ENCODE results near the gene KRTDAP.

The KRTDAP gene

GRCh38 chr19:35461060-35461459, 29.2 kb downstream of the KRTDAP start:
- peaks cover 52% of the 10 kb centered on the region for H3K4me1 Mint-ChIP-seq
- H3K4me3 Mint-ChIP-seq, result peak overlapping the region; percentile 27
- no peaks in the 10 kb centered on the region for H3K36me3 Mint-ChIP-seq
- H3K9me3 Mint-ChIP-seq, result no peaks in the 10 kb centered on the region
- peak overlapping the region; percentile 22 for H3K27ac Mint-ChIP-seq
- no peak for DNase-seq (ENCODE audit: low spot score in 2 of 2)
- no peak for ATAC-seq (ENCODE audit: low read depth)
- no peaks in the 10 kb centered on the region for H3K27me3 Mint-ChIP-seq

GRCh38 chr19:35460608-35461007, 29.7 kb downstream of the KRTDAP start:
- Mint-ChIP-seq H3K4me1 (peaks cover 56% of the 10 kb centered on the region), H3K27me3 (no peaks in the 10 kb centered on the region), H3K9me3 (no peaks in the 10 kb centered on the region), H3K36me3 (no peaks in the 10 kb centered on the region), H3K27ac (peak overlapping the region; percentile 22), H3K4me3 (peak overlapping the region; percentile 27)
- DNase-seq (ENCODE audit: low spot score in 2 of 2), result no peak
- no peak for ATAC-seq (ENCODE audit: low read depth)

GRCh38 chr19:35459414-35460082, 30.7 kb downstream of the KRTDAP start:
- H3K9me3 Mint-ChIP-seq, result no peaks in the 10 kb centered on the region
- no peak for ATAC-seq (ENCODE audit: low read depth)
- H3K4me1 Mint-ChIP-seq, result peaks cover 57% of the 10 kb centered on the region
- H3K27ac Mint-ChIP-seq, result no peak overlapping the region
- H3K4me3 Mint-ChIP-seq, result peak overlapping the region; percentile 42
- DNase-seq (ENCODE audit: low spot score in 2 of 2), result no peak
- no peaks in the 10 kb centered on the region for H3K36me3 Mint-ChIP-seq
- no peaks in the 10 kb centered on the region for H3K27me3 Mint-ChIP-seq

GRCh38 chr19:35458731-35459391, 31.4 kb downstream of the KRTDAP start:
- DNase-seq (ENCODE audit: low spot score in 2 of 2) (peak; percentile 34 to 54), ATAC-seq (ENCODE audit: low read depth) (peak; percentile 70)
- peaks cover 54% of the 10 kb centered on the region for H3K4me1 Mint-ChIP-seq
- H3K27ac Mint-ChIP-seq, result no peak overlapping the region
- H3K27me3 Mint-ChIP-seq, result no peaks in the 10 kb centered on the region
- H3K9me3 Mint-ChIP-seq, result no peaks in the 10 kb centered on the region
- H3K4me3 Mint-ChIP-seq, result peak overlapping the region; percentile 42
- no peaks in the 10 kb centered on the region for H3K36me3 Mint-ChIP-seq

GRCh38 chr19:35458192-35458591, 32.1 kb downstream of the KRTDAP start:
- no peaks in the 10 kb centered on the region for H3K9me3 Mint-ChIP-seq
- H3K4me1 Mint-ChIP-seq, result peaks cover 50% of the 10 kb centered on the region
- no peaks in the 10 kb centered on the region for H3K27me3 Mint-ChIP-seq
- no peak overlapping the region for H3K27ac Mint-ChIP-seq
- ATAC-seq (ENCODE audit: low read depth) (no peak), DNase-seq (ENCODE audit: low spot score in 2 of 2) (no peak)
- no peak overlapping the region for H3K4me3 Mint-ChIP-seq
- H3K36me3 Mint-ChIP-seq, result no peaks in the 10 kb centered on the region

- ATAC-seq (ENCODE audit: low read depth) (peak; percentile 48), DNase-seq (ENCODE audit: low spot score in 2 of 2) (no peak)
- no peaks in the 10 kb centered on the region for H3K36me3 Mint-ChIP-seq
- no peak overlapping the region for H3K27ac Mint-ChIP-seq
- H3K4me1 Mint-ChIP-seq, result peaks cover 41% of the 10 kb centered on the region
- H3K9me3 Mint-ChIP-seq, result no peaks in the 10 kb centered on the region
- no peaks in the 10 kb centered on the region for H3K27me3 Mint-ChIP-seq
- H3K4me3 Mint-ChIP-seq, result no peak overlapping the region
These were observed 33.1 kb downstream of the KRTDAP start for GRCh38 chr19:35457173-35457572.

- no peak overlapping the region for H3K27ac Mint-ChIP-seq
- no peaks in the 10 kb centered on the region for H3K9me3 Mint-ChIP-seq
- H3K27me3 Mint-ChIP-seq, result no peaks in the 10 kb centered on the region
- DNase-seq (ENCODE audit: low spot score in 2 of 2) (no peak), ATAC-seq (ENCODE audit: low read depth) (no peak)
- H3K36me3 Mint-ChIP-seq, result no peaks in the 10 kb centered on the region
- no peak overlapping the region for H3K4me3 Mint-ChIP-seq
- H3K4me1 Mint-ChIP-seq, result peaks cover 45% of the 10 kb centered on the region
These were observed 34.6 kb downstream of the KRTDAP start for GRCh38 chr19:35455616-35456201.

GRCh38 chr19:35454663-35455062, 35.6 kb downstream of the KRTDAP start:
- no peaks in the 10 kb centered on the region for H3K27me3 Mint-ChIP-seq
- H3K36me3 Mint-ChIP-seq, result no peaks in the 10 kb centered on the region
- ATAC-seq (ENCODE audit: low read depth), result no peak
- no peak overlapping the region for H3K4me3 Mint-ChIP-seq
- DNase-seq (ENCODE audit: low spot score in 2 of 2), result no peak
- peaks cover 38% of the 10 kb centered on the region for H3K4me1 Mint-ChIP-seq
- H3K27ac Mint-ChIP-seq, result no peak overlapping the region
- no peaks in the 10 kb centered on the region for H3K9me3 Mint-ChIP-seq

GRCh38 chr19:35451338-35452096, 38.7 kb downstream of the KRTDAP start:
- Mint-ChIP-seq H3K36me3 (no peaks in the 10 kb centered on the region), H3K27me3 (peaks cover 2% of the 10 kb centered on the region), H3K4me3 (no peak overlapping the region), H3K9me3 (no peaks in the 10 kb centered on the region), H3K4me1 (peaks cover 22% of the 10 kb centered on the region), H3K27ac (no peak overlapping the region)
- no peak for ATAC-seq (ENCODE audit: low read depth)
- DNase-seq (ENCODE audit: low spot score in 2 of 2), result no peak

GRCh38 chr19:35449359-35450043, 40.8 kb downstream of the KRTDAP start:
- DNase-seq (ENCODE audit: low spot score in 2 of 2) (no peak), ATAC-seq (ENCODE audit: low read depth) (no peak)
- no peaks in the 10 kb centered on the region for H3K9me3 Mint-ChIP-seq
- peaks cover 8% of the 10 kb centered on the region for H3K27me3 Mint-ChIP-seq
- H3K4me3 Mint-ChIP-seq, result no peak overlapping the region
- no peak overlapping the region for H3K27ac Mint-ChIP-seq
- H3K4me1 Mint-ChIP-seq, result peaks cover 20% of the 10 kb centered on the region
- H3K36me3 Mint-ChIP-seq, result no peaks in the 10 kb centered on the region

GRCh38 chr19:35447606-35448469, 42.4 kb downstream of the KRTDAP start, which contains the start of gene FFAR2:
Gene FFAR2 (plus strand): TSS chr19:35448257. CDS start chr19:35449715, 1,458 bp downstream.
- DNase-seq (ENCODE audit: low spot score in 2 of 2) (no peak), ATAC-seq (ENCODE audit: low read depth) (no peak)
- H3K27ac Mint-ChIP-seq, result no peak within 1 kb of the TSS
- no peaks in the 10 kb centered on the region for H3K9me3 Mint-ChIP-seq
- H3K27me3 Mint-ChIP-seq, result peaks cover 8% of the 10 kb centered on the region
- peaks cover 20% of the 10 kb centered on the region for H3K4me1 Mint-ChIP-seq
- H3K36me3 Mint-ChIP-seq, result no peaks in the 10 kb centered on the region
- no peak within 1 kb of the TSS for H3K4me3 Mint-ChIP-seq

GRCh38 chr19:35445826-35446593, 44.3 kb downstream of the KRTDAP start:
- Mint-ChIP-seq H3K4me3 (no peak overlapping the region), H3K27ac (no peak overlapping the region), H3K4me1 (peaks cover 23% of the 10 kb centered on the region), H3K9me3 (no peaks in the 10 kb centered on the region), H3K27me3 (peaks cover 8% of the 10 kb centered on the region), H3K36me3 (no peaks in the 10 kb centered on the region)
- DNase-seq (ENCODE audit: low spot score in 2 of 2) (no peak), ATAC-seq (ENCODE audit: low read depth) (no peak)
